Measurements from ENCODE around the gene MRGPRX3. TPM values are rescaled to one million over a fixed set of nuclear protein-coding genes. Genes with fewer than 3 reads are reported as not detected.

Gene MRGPRX3
- total and polyA plus RNA-seq, 2 experiments from 2014 or later = not detected

GRCh38 chr11:18137186-18137800 lies 4.9 kb downstream of the MRGPRX3 start:
- Histone ChIP-seq H3K4me1 (ENCODE audit: low read depth) (no peaks in the 10 kb centered on the region), H3K4me3 (no peak overlapping the region), H3K27me3 (peaks cover 16% of the 10 kb centered on the region), H3K36me3 (no peaks in the 10 kb centered on the region), H3K9me3 (ENCODE audit: low read depth) (no peaks in the 10 kb centered on the region), H3K27ac (no peak overlapping the region)
- no peak for TF ChIP-seq CTCF (IDR thresholded peaks at IDR 0.05; ENCODE audit: low read depth, low read length)
- DNase-seq (ENCODE audit: low read depth in 1 of 2, low spot score in 1 of 2) = no peak

GRCh38 chr11:18140145-18140544 lies 7.8 kb downstream of the MRGPRX3 start:
- H3K27me3 ChIP-seq = peaks cover 27% of the 10 kb centered on the region
- H3K36me3 ChIP-seq = no peaks in the 10 kb centered on the region
- no peak overlapping the region for H3K27ac ChIP-seq
- no peaks in the 10 kb centered on the region for H3K9me3 ChIP-seq (ENCODE audit: low read depth)
- no peaks in the 10 kb centered on the region for H3K4me1 ChIP-seq (ENCODE audit: low read depth)
- no peak for DNase-seq (ENCODE audit: low read depth in 1 of 2, low spot score in 1 of 2)
- TF ChIP-seq CTCF (IDR thresholded peaks at IDR 0.05; ENCODE audit: low read depth, low read length) = no peak
- no peak overlapping the region for H3K4me3 ChIP-seq

GRCh38 chr11:18144243-18144642 lies 11.9 kb downstream of the MRGPRX3 start:
- no peaks in the 10 kb centered on the region for H3K36me3 ChIP-seq
- H3K27me3 ChIP-seq = peaks cover 34% of the 10 kb centered on the region
- no peak for DNase-seq (ENCODE audit: low read depth in 1 of 2, low spot score in 1 of 2)
- no peak overlapping the region for H3K27ac ChIP-seq
- no peaks in the 10 kb centered on the region for H3K9me3 ChIP-seq (ENCODE audit: low read depth)
- H3K4me3 ChIP-seq = no peak overlapping the region
- H3K4me1 ChIP-seq (ENCODE audit: low read depth) = no peaks in the 10 kb centered on the region
- no peak for TF ChIP-seq CTCF (IDR thresholded peaks at IDR 0.05; ENCODE audit: low read depth, low read length)

- DNase-seq (ENCODE audit: low read depth in 1 of 2, low spot score in 1 of 2) = no peak
- TF ChIP-seq CTCF (IDR thresholded peaks at IDR 0.05; ENCODE audit: low read depth, low read length) = peak; percentile 14
- Histone ChIP-seq H3K27me3 (peaks cover 31% of the 10 kb centered on the region), H3K9me3 (ENCODE audit: low read depth) (no peaks in the 10 kb centered on the region), H3K4me1 (ENCODE audit: low read depth) (no peaks in the 10 kb centered on the region), H3K4me3 (no peak overlapping the region), H3K36me3 (no peaks in the 10 kb centered on the region), H3K27ac (no peak overlapping the region)
Observed at GRCh38 chr11:18145025-18145424, 12.7 kb downstream of the MRGPRX3 start.

GRCh38 chr11:18145837-18146236 lies 13.5 kb downstream of the MRGPRX3 start:
- no peaks in the 10 kb centered on the region for H3K36me3 ChIP-seq
- H3K9me3 ChIP-seq (ENCODE audit: low read depth) = no peaks in the 10 kb centered on the region
- H3K27ac ChIP-seq = no peak overlapping the region
- no peak for TF ChIP-seq CTCF (IDR thresholded peaks at IDR 0.05; ENCODE audit: low read depth, low read length)
- DNase-seq (ENCODE audit: low read depth in 1 of 2, low spot score in 1 of 2) = no peak
- H3K27me3 ChIP-seq = peaks cover 26% of the 10 kb centered on the region
- H3K4me1 ChIP-seq (ENCODE audit: low read depth) = no peaks in the 10 kb centered on the region
- H3K4me3 ChIP-seq = no peak overlapping the region

All from cardiac muscle cell (in vitro differentiated cells and primary cell).